ENCODE results near the gene MIB1. TPM values are rescaled to one million over a fixed set of nuclear protein-coding genes. Genes with fewer than 3 reads are reported as not detected.

Gene MIB1
- total and polyA plus RNA-seq, 10 of the 15 experiments (the other 5 are each of a cell fraction or from before 2014, with no cell fraction given): 2.3 to 27.5 (median 10.4) TPM

DNA sequence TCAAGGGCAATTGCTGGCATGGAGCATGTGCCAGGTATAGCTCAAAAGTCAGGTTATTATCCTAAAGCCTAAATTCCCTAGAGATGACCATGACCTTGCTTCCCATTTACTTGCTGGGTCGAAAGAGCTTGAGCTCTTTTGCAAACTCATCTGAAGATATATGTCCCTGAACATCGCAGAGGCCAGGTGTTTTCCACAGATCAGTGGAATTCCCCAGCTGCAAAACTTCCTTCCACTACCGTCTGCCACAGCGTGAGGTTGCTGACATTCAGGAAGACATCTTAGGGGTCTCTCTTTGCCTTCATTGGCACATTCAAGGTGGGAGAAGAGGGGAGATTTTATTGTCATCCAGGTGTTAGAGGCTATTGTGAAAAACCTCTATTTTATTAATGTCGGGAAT lies 171.0 kb downstream of the MIB1 start:
- no peaks in the 10 kb centered on the region for H3K9me3 ChIP-seq (replicated peaks; ENCODE audit: control insufficient read depth, insufficient read depth, low read length)
- ChIA-PET CTCF (interaction anchor here (0.5 to 2.3 kb wide), 4 partner anchors 44 to 658 kb away, joined by 3 to 7 read pairs (median 4); no protein-coding TSS in a partner anchor), SMC1A (ENCODE audit: uncharacterized antibody, unreplicated experiment) (interaction anchor here (0.7 to 0.9 kb wide), 2 partner anchors 8 to 13 kb away, joined by 3 read pairs; no protein-coding TSS in a partner anchor), POLR2A (no interaction called here), RAD21 (ENCODE audit: unreplicated experiment) (interaction anchor here (0.9 kb wide), 1 partner anchor 14 kb away, joined by 3 read pairs; no protein-coding TSS in a partner anchor)
- DNase-seq (ENCODE audit: low read depth, low spot score) (no peak), FAIRE-seq (peak; percentile 7), ATAC-seq (peak; percentile 80)
- H3K9ac ChIP-seq (ENCODE audit: control insufficient read depth, insufficient read depth, low read length): no peak overlapping the region
- H3K4me3 ChIP-seq: no peak overlapping the region
- H3K4me2 ChIP-seq (ENCODE audit: control insufficient read depth, insufficient read depth): peak overlapping the region; percentile 47; the same call in 1 of the 2 replicates
- H3K79me2 ChIP-seq (ENCODE audit: control insufficient read depth, insufficient read depth, low read length): no peaks in the 10 kb centered on the region
- BruUV-seq (replicated peaks): no TSS peak
- peaks cover 4% of the 10 kb centered on the region; the same call in 1 of the 2 replicates for H3K4me1 ChIP-seq (ENCODE audit: control insufficient read depth, insufficient read depth, low read length)
- WGBS (ENCODE audit: insufficient coverage, insufficient replicate concordance, low lambda C conversion rate, missing lambda C conversion rate): 0% methylated on average over 5 of the region's 5 CpGs
- no peaks in the 10 kb centered on the region for H4K20me1 ChIP-seq (ENCODE audit: control insufficient read depth, insufficient read depth)
- H3K27me3 ChIP-seq (replicated peaks in 1 of 2; ENCODE audit: control insufficient read depth in 2 of 2, insufficient read depth in 2 of 2, low read length in 1 of 2): no peaks in the 10 kb centered on the region
- intact Hi-C loops (cut with micrococcal nuclease; ENCODE audit: unreplicated experiment) (loop anchor here (10.0 kb wide), 1 partner anchor 793 kb away; no protein-coding TSS in a partner anchor), in situ Hi-C loops (cut with MboI) (loop anchor here (25.0 kb wide), 1 partner anchor 801 kb away; no protein-coding TSS in a partner anchor)
- H2AFZ ChIP-seq (ENCODE audit: control insufficient read depth, low read depth, low read length): no peak overlapping the region
- H3K36me3 ChIP-seq (ENCODE audit: control insufficient read depth in 2 of 2, insufficient read depth in 2 of 2, low read length in 1 of 2): no peaks in the 10 kb centered on the region
- no peak overlapping the region; the same call in 1 of the 2 replicates for H3K27ac ChIP-seq (ENCODE audit: control insufficient read depth, insufficient read depth)
- TF ChIP-seq TAF1 (IDR thresholded peaks at IDR 0.05; ENCODE audit: borderline replicate concordance, low read depth, low read length) (no peak), NR2C1 (IDR thresholded peaks at IDR 0.05) (no peak), CBX3 (IDR thresholded peaks at IDR 0.05; ENCODE audit: borderline replicate concordance, low read depth) (no peak)
- TF ChIP-seq, protein P1, sequence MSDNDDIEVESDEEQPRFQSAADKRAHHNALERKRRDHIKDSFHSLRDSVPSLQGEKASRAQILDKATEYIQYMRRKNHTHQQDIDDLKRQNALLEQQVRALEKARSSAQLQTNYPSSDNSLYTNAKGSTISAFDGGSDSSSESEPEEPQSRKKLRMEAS (IDR thresholded peaks at IDR 0.05; ENCODE audit: low read depth, low read length): no peak

DNA sequence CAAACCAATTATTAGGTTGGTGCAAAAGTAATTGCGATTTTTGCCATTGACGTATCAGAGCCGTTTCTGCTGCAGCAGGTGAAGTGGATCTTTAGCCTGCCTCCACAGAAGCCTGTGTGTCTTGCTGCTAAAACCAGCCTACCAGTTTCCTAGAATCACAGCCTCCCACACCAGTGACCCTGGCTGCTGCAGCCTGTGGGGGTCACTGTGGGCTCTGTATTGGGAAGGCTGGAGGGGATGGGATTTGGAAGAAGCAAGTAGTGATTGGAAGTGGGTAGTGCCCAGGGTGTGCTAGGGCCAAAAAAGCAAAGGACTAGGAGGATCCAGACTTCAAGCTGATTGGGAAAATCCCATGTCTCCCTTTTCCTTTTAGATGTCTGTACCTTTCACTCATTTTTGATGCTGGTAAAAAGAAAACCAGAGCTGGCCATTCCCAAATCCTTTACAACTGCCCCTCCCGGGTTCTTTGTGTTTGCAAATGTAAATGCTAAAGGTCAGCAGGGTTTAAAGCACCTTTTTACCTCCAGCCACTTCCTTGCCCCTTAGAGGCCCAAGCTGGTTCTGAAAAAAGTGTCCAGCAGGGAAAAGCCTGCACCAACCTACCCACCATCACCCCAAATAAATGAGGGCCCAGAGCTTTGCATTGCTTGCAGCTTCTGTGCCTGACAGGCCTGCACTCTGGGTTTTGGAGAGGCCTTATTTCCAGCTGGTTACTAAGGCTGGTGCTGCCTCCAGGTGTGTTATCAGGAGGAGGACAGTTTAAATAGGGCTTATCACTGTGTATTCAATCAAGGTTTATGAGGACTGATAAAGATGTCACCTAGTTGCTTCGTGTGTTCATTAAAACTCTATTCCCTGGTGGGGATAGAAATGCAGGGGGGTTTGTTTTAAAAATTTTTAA lies 172.0 kb downstream of the MIB1 start:
- intact Hi-C loops (cut with micrococcal nuclease; ENCODE audit: unreplicated experiment) (loop anchor here (10.0 kb wide), 1 partner anchor 792 kb away; no protein-coding TSS in a partner anchor), in situ Hi-C loops (cut with MboI) (loop anchor here (25.0 kb wide), 1 partner anchor 800 kb away; no protein-coding TSS in a partner anchor)
- H3K27me3 ChIP-seq (replicated peaks in 1 of 2; ENCODE audit: control insufficient read depth in 2 of 2, insufficient read depth in 2 of 2, low read length in 1 of 2): no peaks in the 10 kb centered on the region
- no peak overlapping the region for H3K4me2 ChIP-seq (ENCODE audit: control insufficient read depth, insufficient read depth)
- DNase-seq (ENCODE audit: low read depth, low spot score) (no peak), FAIRE-seq (no peak), ATAC-seq (peak; percentile 55)
- no TSS peak for BruUV-seq (replicated peaks)
- SMC1A ChIA-PET (ENCODE audit: uncharacterized antibody, unreplicated experiment): no interaction called here
- no peak overlapping the region for H3K9ac ChIP-seq (ENCODE audit: control insufficient read depth, insufficient read depth, low read length)
- H3K79me2 ChIP-seq (ENCODE audit: control insufficient read depth, insufficient read depth, low read length): no peaks in the 10 kb centered on the region
- H3K4me3 ChIP-seq: no peak overlapping the region
- H3K27ac ChIP-seq (ENCODE audit: control insufficient read depth, insufficient read depth): no peak overlapping the region
- H3K36me3 ChIP-seq (ENCODE audit: control insufficient read depth in 2 of 2, insufficient read depth in 2 of 2, low read length in 1 of 2): no peaks in the 10 kb centered on the region
- peaks cover 4% of the 10 kb centered on the region; the same call in 1 of the 2 replicates for H3K4me1 ChIP-seq (ENCODE audit: control insufficient read depth, insufficient read depth, low read length)
- WGBS (ENCODE audit: insufficient coverage, insufficient replicate concordance, low lambda C conversion rate, missing lambda C conversion rate): 59% methylated on average over 5 of the region's 5 CpGs
- H2AFZ ChIP-seq (ENCODE audit: control insufficient read depth, low read depth, low read length): no peak overlapping the region
- RAD21 ChIA-PET (ENCODE audit: unreplicated experiment): no interaction called here
- H3K9me3 ChIP-seq (replicated peaks; ENCODE audit: control insufficient read depth, insufficient read depth, low read length): no peaks in the 10 kb centered on the region
- H4K20me1 ChIP-seq (ENCODE audit: control insufficient read depth, insufficient read depth): no peaks in the 10 kb centered on the region
- POLR2A ChIA-PET: no interaction called here
- CTCF ChIA-PET: interaction anchor here (0.6 to 2.3 kb wide), 3 partner anchors 15 to 1838 kb away, joined by 3 to 7 read pairs (median 4); no protein-coding TSS in a partner anchor
- TF ChIP-seq, protein P2, sequence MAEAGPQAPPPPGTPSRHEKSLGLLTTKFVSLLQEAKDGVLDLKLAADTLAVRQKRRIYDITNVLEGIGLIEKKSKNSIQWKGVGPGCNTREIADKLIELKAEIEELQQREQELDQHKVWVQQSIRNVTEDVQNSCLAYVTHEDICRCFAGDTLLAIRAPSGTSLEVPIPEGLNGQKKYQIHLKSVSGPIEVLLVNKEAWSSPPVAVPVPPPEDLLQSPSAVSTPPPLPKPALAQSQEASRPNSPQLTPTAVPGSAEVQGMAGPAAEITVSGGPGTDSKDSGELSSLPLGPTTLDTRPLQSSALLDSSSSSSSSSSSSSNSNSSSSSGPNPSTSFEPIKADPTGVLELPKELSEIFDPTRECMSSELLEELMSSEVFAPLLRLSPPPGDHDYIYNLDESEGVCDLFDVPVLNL (IDR thresholded peaks at IDR 0.05; ENCODE audit: low read depth, low read length): no peak
- TF ChIP-seq ZNF622 (IDR thresholded peaks at IDR 0.05): no peak
- TF ChIP-seq ZNF207 (IDR thresholded peaks at IDR 0.05; ENCODE audit: borderline replicate concordance): no peak
- TF ChIP-seq FOXK2 (IDR thresholded peaks at IDR 0.05): no peak
- TF ChIP-seq RAD21 (IDR thresholded peaks at IDR 0.05; ENCODE audit: insufficient read depth, low read depth, low read length): 0 out of 2 replicates have a peak, but pooled peaks have one; percentile 23
- TF ChIP-seq, protein P3, sequence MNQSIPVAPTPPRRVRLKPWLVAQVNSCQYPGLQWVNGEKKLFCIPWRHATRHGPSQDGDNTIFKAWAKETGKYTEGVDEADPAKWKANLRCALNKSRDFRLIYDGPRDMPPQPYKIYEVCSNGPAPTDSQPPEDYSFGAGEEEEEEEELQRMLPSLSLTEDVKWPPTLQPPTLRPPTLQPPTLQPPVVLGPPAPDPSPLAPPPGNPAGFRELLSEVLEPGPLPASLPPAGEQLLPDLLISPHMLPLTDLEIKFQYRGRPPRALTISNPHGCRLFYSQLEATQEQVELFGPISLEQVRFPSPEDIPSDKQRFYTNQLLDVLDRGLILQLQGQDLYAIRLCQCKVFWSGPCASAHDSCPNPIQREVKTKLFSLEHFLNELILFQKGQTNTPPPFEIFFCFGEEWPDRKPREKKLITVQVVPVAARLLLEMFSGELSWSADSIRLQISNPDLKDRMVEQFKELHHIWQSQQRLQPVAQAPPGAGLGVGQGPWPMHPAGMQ (IDR thresholded peaks at IDR 0.05; ENCODE audit: borderline replicate concordance): no peak
- TF ChIP-seq ESRRA (IDR thresholded peaks at IDR 0.05; ENCODE audit: low read length): no peak
- no peak for TF ChIP-seq RUNX3 (IDR thresholded peaks at IDR 0.05; ENCODE audit: low read length)
